ENCODE results near the gene DNM3.

DNA sequence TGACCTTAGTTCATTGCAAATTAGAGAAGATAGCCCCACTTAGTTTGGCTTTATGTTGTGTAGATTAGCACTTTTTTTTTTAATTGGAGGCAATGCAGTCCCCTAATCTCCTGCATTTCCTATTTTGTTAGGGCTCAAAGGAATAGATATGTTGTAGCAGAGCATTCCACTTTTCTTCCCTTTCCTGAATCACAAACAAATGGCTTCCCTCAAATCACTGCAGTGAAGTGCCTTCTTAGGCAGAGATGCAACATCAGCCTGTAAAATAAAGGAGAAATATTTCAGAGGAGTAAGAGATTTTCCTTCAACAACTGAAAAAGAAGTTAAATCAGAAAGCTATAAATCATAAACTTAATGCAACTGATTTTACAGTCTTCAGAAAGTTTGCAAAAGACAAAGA, 307.4 kb downstream of the DNM3 start:
- TF ChIP-seq CTCF (conservative IDR thresholded peaks at IDR 0.05 in 1 of 2, IDR thresholded peaks at IDR 0.05 in 1 of 2; ENCODE audit: extremely low read depth in 1 of 2, insufficient read depth in 1 of 2, low read depth in 1 of 2, low read length in 2 of 2), result no peak
- no peak for TF ChIP-seq EZH2 (IDR thresholded peaks at IDR 0.05; ENCODE audit: borderline replicate concordance, low read length)
